Measurements from ENCODE around the gene PSMD12.

DNA sequence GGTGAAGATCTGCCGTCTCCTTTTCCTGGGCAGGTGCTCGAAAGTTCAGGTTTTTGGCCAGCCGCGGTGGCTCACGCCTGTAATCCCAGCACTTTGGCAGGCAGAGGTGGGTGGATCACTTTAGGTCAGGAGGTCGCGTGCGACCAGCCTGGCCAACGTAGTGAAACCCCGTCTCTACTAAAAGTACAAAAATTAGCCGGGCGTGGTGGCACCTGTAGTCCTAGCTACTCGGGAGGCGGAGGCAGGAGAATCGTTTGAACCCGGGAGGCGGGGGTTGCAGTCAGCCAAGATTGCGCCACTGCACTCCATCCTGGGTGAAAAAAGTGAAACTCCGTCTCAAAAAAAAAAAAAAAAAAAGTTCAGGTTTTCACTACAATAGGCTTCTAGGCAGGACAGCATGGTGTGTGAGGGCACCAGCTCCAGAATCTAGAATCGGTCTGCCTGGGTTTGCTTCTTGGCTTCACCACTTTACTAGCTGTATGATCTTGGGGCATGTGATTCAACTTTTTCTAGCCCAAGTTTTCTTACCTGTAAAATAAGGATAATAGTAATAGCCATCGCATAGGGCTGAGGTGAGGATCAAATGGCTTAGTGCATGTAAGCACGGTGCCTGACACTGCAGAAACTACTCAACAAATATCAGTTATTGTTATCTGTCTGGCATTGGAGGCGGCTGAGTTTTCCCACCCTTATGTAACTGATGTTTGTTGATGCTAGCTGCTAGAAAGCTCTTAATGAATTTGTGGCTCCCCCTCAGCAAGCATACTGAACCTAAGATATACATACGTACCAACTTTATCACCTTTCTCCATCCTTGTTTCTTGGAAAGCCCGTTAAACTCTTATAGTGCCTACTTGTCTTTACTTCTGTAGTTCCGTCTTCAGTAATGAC lies 1.3 kb downstream of the PSMD12 start:
- TF ChIP-seq, protein P1, sequence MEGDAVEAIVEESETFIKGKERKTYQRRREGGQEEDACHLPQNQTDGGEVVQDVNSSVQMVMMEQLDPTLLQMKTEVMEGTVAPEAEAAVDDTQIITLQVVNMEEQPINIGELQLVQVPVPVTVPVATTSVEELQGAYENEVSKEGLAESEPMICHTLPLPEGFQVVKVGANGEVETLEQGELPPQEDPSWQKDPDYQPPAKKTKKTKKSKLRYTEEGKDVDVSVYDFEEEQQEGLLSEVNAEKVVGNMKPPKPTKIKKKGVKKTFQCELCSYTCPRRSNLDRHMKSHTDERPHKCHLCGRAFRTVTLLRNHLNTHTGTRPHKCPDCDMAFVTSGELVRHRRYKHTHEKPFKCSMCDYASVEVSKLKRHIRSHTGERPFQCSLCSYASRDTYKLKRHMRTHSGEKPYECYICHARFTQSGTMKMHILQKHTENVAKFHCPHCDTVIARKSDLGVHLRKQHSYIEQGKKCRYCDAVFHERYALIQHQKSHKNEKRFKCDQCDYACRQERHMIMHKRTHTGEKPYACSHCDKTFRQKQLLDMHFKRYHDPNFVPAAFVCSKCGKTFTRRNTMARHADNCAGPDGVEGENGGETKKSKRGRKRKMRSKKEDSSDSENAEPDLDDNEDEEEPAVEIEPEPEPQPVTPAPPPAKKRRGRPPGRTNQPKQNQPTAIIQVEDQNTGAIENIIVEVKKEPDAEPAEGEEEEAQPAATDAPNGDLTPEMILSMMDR (IDR thresholded peaks at IDR 0.05; ENCODE audit: low read depth, low read length, poor library complexity, severe bottlenecking), result no peak
- no peak for TF ChIP-seq EZH2phosphoT487 (IDR thresholded peaks at IDR 0.05; ENCODE audit: borderline replicate concordance, low read length)
